Measurements from ENCODE around the gene MFGE8. TPM values are rescaled to one million over a fixed set of nuclear protein-coding genes. Genes with fewer than 3 reads are reported as not detected.

MFGE8 gene
- total and polyA plus RNA-seq, 7 donors = 137 to 771 (median 253) TPM

DNA sequence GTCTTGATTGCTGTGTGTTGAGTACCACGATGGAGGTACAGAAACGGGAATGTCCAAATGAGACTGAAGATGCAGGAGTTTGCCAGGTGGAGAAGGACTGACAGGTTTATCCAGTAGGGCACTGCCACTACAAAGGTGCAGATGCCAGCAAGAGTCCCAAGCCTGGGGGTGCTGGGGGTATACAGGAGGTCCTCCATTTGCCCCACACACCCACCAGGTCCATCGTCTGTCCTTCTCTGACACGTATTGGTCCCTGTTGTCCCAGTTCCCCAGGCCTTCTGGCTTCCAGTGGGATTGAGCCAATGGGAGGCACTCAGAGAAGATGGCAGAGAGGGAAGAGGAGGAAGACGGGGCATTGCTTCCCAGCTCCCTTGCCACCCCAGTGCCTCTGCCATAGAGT is 24.5 kb downstream of the MFGE8 start:
- Histone ChIP-seq H3K36me3 (ENCODE audit: insufficient read depth in 1 of 2, low read depth in 1 of 2) (peaks cover 0 to 5% of the 10 kb centered on the region in 2 donors), H3K27me3 (ENCODE audit: insufficient read depth in 3 of 3, low read length in 2 of 3) (no peaks in the 10 kb centered on the region), H3K4me1 (no peaks in the 10 kb centered on the region), H3K9me3 (no peaks in the 10 kb centered on the region), H3K4me3 (no peak overlapping the region), H3K27ac (no peak overlapping the region)
- TF ChIP-seq CTCF (IDR thresholded peaks at IDR 0.05) = no peak
- intact Hi-C loops (cut with DNase I) = no loop called here
- no peak for DNase-seq
- ATAC-seq = no peak
- WGBS, 3 donors = 89 to 99% (median 90%) methylated on average over 5 of the region's 5 CpGs

GRCh38 chr15:88887068-88887580 is 26.1 kb downstream of the MFGE8 start:
- Histone ChIP-seq H3K36me3 (ENCODE audit: insufficient read depth in 1 of 2, low read depth in 1 of 2) (peaks cover 0 to 5% of the 10 kb centered on the region in 2 donors), H3K27ac (no peak overlapping the region), H3K9me3 (no peaks in the 10 kb centered on the region), H3K4me3 (no peak overlapping the region), H3K27me3 (ENCODE audit: insufficient read depth in 3 of 3, low read length in 2 of 3) (no peaks in the 10 kb centered on the region), H3K4me1 (no peaks in the 10 kb centered on the region)
- no peak for DNase-seq
- no peak for TF ChIP-seq CTCF (IDR thresholded peaks at IDR 0.05)
- no peak for ATAC-seq
- 82 to 87% (median 86%) methylated on average over 18 of the region's 18 CpGs for WGBS, 3 donors
- intact Hi-C loops (cut with DNase I) = no loop called here

GRCh38 chr15:88882785-88883184 is 30.4 kb downstream of the MFGE8 start:
- Histone ChIP-seq H3K36me3 (ENCODE audit: insufficient read depth in 1 of 2, low read depth in 1 of 2) (peaks cover 0 to 14% of the 10 kb centered on the region in 2 donors), H3K4me3 (no peak overlapping the region), H3K27me3 (ENCODE audit: insufficient read depth in 3 of 3, low read length in 2 of 3) (no peaks in the 10 kb centered on the region), H3K4me1 (no peaks in the 10 kb centered on the region), H3K27ac (no peak overlapping the region), H3K9me3 (no peaks in the 10 kb centered on the region)
- WGBS, 3 donors = 80 to 88% (median 81%) methylated on average over 4 of the region's 4 CpGs
- intact Hi-C loops (cut with DNase I) = no loop called here
- DNase-seq (no peak), ATAC-seq (no peak)
- no peak for TF ChIP-seq CTCF (IDR thresholded peaks at IDR 0.05)

DNA sequence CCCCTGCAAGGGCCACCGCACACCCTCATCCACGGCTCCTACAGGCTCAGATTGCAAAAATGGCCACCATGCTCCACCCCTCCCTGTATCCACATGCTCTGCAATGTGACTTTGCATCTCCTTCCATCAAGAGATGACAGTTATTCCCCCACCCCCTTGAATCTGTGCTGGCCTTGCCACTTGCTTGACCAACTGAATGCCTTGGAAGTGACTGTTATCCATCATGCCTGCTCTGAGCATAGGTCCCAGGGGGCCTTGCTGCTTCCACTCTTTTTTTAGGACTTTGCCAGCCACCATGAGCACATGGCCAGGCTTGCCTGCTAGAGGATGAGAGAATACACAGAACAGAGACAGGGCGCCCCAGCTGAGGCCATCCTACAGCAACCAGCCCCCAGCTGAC is 31.4 kb downstream of the MFGE8 start:
- intact Hi-C loops (cut with DNase I) = no loop called here
- no peaks in the 10 kb centered on the region for H3K27me3 ChIP-seq (ENCODE audit: insufficient read depth in 3 of 3, low read length in 2 of 3)
- no peak overlapping the region for H3K27ac ChIP-seq
- ATAC-seq (no peak), DNase-seq (no peak)
- 88 to 95% (median 93%) methylated on average over 3 of the region's 3 CpGs for WGBS, 3 donors
- no peak for TF ChIP-seq CTCF (IDR thresholded peaks at IDR 0.05)
- H3K9me3 ChIP-seq = no peaks in the 10 kb centered on the region
- H3K4me3 ChIP-seq = no peak overlapping the region
- H3K4me1 ChIP-seq = no peaks in the 10 kb centered on the region
- peaks cover 0 to 14% of the 10 kb centered on the region in 2 donors for H3K36me3 ChIP-seq (ENCODE audit: insufficient read depth in 1 of 2, low read depth in 1 of 2)

Measured in psoas muscle (tissue), 8 donors.